Mesodermal cell (in vitro differentiated cells): ENCODE data around the gene UGP2.
"Not testable (repeated sequence)": the region's sequence is repeated elsewhere in the genome, so short reads cannot be mapped to it uniquely, and the experiment has no call there.

Experiments used
- H3K27ac ChIP-seq: 2 replicates; pipeline ENCODE4 v1.7.0; 2013; ENCODE audit warnings: mild to moderate bottlenecking, low read depth, low read length, moderate library complexity; ENCODE audit not compliant: severe bottlenecking
- H3K36me3 ChIP-seq: 2 replicates; pipeline ENCODE4 v1.7.1; 2013; ENCODE audit warnings: mild to moderate bottlenecking, low read length, moderate library complexity; ENCODE audit not compliant: control insufficient read depth, insufficient read depth
- H3K4me1 ChIP-seq: one replicate; pipeline ENCODE4 v1.7.1; 2013; ENCODE audit warnings: mild to moderate bottlenecking, low read length; ENCODE audit not compliant: insufficient read depth, control insufficient read depth, poor library complexity, severe bottlenecking
- H3K4me3 ChIP-seq: 2 replicates; pipeline ENCODE4 v1.7.0; 2013; ENCODE audit warnings: low read length, control low read depth, mild to moderate bottlenecking; ENCODE audit not compliant: insufficient read depth, poor library complexity, severe bottlenecking; ENCODE audit errors: extremely low read depth
- H3K9me3 ChIP-seq: 2 replicates; pipeline ENCODE4 v1.7.1; 2013; ENCODE audit warnings: mild to moderate bottlenecking, low read length, moderate library complexity; ENCODE audit not compliant: control insufficient read depth
- WGBS, 2 experiments: methylation state at CpG; one replicate each; pipeline ENCODE4 v1.1.5; 2013; ENCODE audit warnings: missing lambda C conversion rate in 2 of 2; ENCODE audit not compliant: insufficient coverage in 2 of 2; 5-methylcytosine and 5-hydroxymethylcytosine counted together

The UGP2 gene

DNA sequence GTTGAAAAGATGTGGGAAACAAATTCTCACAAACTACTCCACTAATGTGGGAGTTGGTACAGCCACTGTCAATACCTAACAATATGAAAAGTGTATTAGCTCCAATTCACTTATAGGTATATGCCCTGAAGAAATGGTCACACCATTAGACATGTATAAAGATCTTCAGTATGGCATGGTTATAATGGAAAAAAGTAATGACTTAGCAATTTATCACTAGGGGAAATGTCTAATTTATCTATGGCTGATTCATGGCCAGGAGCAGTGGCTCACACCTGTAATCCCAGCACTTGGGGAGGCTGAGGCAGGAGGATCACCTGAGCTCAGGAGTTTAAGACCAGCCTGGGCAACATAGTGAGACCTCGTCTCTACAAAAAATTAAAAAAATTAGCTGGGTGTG is 52.5 kb downstream of the UGP2 start:
- H3K4me3 ChIP-seq, result no peak overlapping the region
- H3K36me3 ChIP-seq, result peaks cover 78% of the 10 kb centered on the region
- no peaks in the 10 kb centered on the region for H3K4me1 ChIP-seq
- no peaks in the 10 kb centered on the region for H3K9me3 ChIP-seq
- no peak overlapping the region for H3K27ac ChIP-seq
- WGBS, 2 experiments, result 100% methylated on average over 1 of the region's 1 CpG; no CpG with 5 or more reads in 1 of the 2 experiments

- peaks cover 5% of the 10 kb centered on the region for H3K9me3 ChIP-seq
- no peak overlapping the region for H3K4me3 ChIP-seq
- no peaks in the 10 kb centered on the region for H3K4me1 ChIP-seq
- H3K36me3 ChIP-seq, result peaks cover 67% of the 10 kb centered on the region
- H3K27ac ChIP-seq, result no peak overlapping the region
- 100% methylated on average over 1 to 2 of the region's 5 CpGs for WGBS, 2 experiments
Observed at GRCh38 chr2:63898839-63899238, 57.1 kb downstream of the UGP2 start.

DNA sequence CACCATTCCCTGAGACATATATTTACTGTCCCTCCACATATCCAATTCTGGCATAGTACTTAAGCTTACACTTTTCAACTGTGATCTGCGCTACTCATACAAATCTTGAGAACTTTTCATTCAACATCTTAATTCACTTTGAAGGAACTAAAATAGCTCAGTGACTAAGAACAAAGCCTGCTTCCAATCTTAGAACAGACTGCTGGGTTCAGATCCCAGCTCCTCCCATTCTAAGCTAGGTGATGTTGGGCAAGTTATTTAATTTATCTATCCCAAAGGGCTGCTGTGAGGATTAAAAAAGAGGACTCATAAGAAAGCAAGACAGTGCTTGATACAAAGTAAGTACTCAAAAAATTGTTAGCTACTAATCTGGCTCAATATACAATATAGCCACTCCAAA is 57.9 kb downstream of the UGP2 start:
- no peak overlapping the region for H3K4me3 ChIP-seq
- no peaks in the 10 kb centered on the region for H3K4me1 ChIP-seq
- WGBS, 2 experiments, result 100% methylated on average over 1 of the region's 1 CpG
- H3K9me3 ChIP-seq, result peaks cover 5% of the 10 kb centered on the region
- no peak overlapping the region for H3K27ac ChIP-seq
- peaks cover 59% of the 10 kb centered on the region for H3K36me3 ChIP-seq

DNA sequence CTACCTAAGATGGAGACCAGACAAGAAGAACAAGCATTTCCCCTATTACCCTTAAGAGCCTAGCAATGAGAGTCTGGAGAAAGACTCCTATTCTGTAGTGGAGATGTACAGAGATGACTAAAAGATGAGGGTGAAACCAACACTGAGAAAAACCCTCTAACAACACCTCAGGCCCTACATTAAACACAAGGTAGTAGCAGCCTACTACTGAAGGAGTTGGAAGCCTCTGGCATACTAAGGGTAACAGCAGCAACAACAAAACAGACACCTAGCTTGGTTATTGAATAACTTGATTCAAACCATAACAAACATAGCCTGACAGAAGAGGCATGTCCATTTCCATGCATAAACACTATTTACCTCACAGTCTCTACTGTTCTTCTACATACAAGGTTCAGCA is 60.5 kb downstream of the UGP2 start:
- no peak overlapping the region for H3K4me3 ChIP-seq
- H3K9me3 ChIP-seq, result peaks cover 5% of the 10 kb centered on the region
- H3K27ac ChIP-seq, result no peak overlapping the region
- no peaks in the 10 kb centered on the region for H3K4me1 ChIP-seq
- peaks cover 51% of the 10 kb centered on the region for H3K36me3 ChIP-seq

DNA sequence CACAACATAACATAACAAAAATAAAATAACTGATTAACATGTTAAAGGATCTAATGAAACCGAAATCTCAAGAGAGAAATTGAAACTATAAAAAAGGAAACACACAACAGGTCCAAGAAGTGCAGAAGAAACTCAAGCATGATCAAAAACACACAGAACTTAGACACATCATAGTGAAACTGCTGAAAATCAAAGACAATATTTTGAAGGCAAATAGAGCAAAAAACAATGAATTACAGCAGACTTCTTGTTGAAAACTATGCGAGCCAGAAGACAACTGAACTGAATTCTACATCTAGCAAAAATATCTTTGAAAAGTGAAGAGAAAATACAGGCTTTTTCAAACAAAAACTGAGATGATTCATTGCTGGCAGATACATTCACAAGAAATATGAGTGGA is 61.3 kb downstream of the UGP2 start:
- no CpG with 5 or more reads among the region's 2 CpGs for WGBS, 2 experiments
- no peak overlapping the region for H3K4me3 ChIP-seq
- H3K36me3 ChIP-seq, result peaks cover 56% of the 10 kb centered on the region
- H3K27ac ChIP-seq, result no peak overlapping the region
- no peaks in the 10 kb centered on the region for H3K4me1 ChIP-seq
- peaks cover 5% of the 10 kb centered on the region for H3K9me3 ChIP-seq

- Histone ChIP-seq H3K36me3 (peaks cover 51% of the 10 kb centered on the region), H3K4me3 (no peak overlapping the region)
Observed at GRCh38 chr2:63914311-63914710, 72.6 kb downstream of the UGP2 start.

DNA sequence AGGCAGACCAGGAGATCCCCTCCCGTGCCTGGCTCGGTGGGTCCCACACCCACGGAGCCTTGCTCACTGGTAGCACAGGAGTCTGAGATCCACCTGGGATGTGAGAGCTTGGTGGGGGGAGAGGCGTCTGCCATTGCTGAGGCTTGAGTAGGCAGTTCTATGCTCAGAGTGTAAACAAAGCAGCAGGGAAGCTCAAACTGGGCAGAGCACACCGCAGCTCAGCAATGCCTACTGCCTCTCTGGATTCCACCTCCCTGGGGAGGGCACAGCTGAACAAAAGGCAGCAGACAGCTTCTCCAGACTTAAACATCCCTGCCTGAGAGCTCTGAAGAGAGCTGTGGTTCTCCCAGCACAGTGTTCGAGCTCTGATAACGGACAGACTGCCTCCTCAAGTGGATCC is 85.1 kb downstream of the UGP2 start:
- Histone ChIP-seq H3K36me3 (peaks cover 23% of the 10 kb centered on the region), H3K4me1 (no peaks in the 10 kb centered on the region), H3K9me3 (no peaks in the 10 kb centered on the region), H3K4me3 (no peak overlapping the region), H3K27ac (no peak overlapping the region)
- whole genome bisulfite sequencing, 2 experiments, result 74 to 82% methylated on average over 6 to 7 of the region's 7 CpGs

More at GRCh38 chr2:63914311-63914710, 72.6 kb downstream of the UGP2 start:
- Histone ChIP-seq H3K9me3 (no peaks in the 10 kb centered on the region), H3K4me1 (no peaks in the 10 kb centered on the region), H3K27ac (no peak overlapping the region)
- WGBS, 2 experiments, result no CpG with 5 or more reads among the region's 1 CpG

- WGBS, 2 experiments, result 93 to 100% methylated on average over 1 to 3 of the region's 4 CpGs
- H3K27ac ChIP-seq, H3K9me3 ChIP-seq, H3K4me3 ChIP-seq, H3K4me1 ChIP-seq: not testable (repeated sequence)
- peaks cover 42% of the 10 kb centered on the region for H3K36me3 ChIP-seq
Observed at GRCh38 chr2:63932104-63932503, 90.4 kb downstream of the UGP2 start.
